HG02763 (cell line): ENCODE results near the gene SLC5A11.
"Not testable (repeated sequence)": the region's sequence is repeated elsewhere in the genome, so short reads cannot be mapped to it uniquely, and the experiment has no call there.

ENCODE experiments used
- ATAC-seq: cut with Tn5 transposase; IDR thresholded peaks from one replicate; pipeline ENCODE4 v1.9.1; 2021; ENCODE audit warnings: mild to moderate bottlenecking, moderate library complexity; ENCODE audit not compliant: unreplicated experiment

The SLC5A11 gene

DNA sequence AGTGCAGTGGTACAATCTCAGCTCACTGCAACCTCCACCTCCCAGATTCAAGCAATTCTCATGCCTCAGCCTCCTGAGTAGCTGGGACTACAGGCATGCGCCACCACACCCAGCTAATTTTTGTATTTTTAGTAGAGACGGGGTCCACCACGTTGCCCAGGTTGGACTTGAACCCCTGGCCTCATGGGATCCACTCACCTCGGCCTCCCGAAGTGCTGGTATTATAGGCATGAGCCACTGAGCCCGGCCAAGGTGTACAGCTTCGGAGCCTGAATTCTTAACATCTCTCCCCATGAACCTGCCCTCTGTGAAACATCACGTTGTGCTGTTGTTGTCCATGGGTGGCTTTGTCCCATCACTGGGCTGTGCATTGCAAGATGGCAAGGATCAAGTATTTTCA lies 11.1 kb downstream of the SLC5A11 start:
- ATAC-seq, result not testable (repeated sequence)

DNA sequence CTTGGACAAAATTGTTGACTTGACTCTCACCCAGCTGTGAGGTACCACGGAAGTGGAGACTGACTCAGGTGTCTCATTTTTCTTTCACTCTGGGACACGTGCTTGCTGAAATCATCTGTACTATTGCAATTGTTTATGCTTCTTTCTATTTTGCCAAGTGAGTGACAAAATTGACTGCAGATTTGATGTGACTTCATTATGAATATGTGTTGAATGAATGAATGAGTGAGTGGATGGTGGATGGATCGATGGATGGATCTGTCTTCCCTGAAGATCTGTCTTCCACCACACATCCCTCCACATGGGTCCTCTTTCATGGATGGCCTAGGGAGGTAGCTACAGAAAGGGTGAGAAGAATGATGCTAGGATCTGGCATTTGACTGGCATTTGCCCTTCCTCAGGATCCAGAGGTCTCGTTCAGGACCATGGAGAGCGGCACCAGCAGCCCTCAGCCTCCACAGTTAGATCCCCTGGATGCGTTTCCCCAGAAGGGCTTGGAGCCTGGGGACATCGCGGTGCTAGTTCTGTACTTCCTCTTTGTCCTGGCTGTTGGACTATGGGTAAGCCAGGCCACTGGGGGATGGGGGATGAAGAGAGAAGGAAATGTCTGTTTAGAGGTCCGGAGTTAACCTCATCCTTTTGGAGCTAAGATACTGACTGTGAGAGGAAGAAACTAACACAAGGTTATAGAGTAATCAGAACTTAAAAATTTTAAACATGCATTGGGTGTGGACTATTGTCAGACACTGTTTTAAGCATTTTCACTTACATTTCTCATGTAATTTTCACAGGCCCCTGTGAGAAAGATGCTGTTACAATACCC lies 12.7 kb downstream of the SLC5A11 start:
- ATAC-seq, result no peak

DNA sequence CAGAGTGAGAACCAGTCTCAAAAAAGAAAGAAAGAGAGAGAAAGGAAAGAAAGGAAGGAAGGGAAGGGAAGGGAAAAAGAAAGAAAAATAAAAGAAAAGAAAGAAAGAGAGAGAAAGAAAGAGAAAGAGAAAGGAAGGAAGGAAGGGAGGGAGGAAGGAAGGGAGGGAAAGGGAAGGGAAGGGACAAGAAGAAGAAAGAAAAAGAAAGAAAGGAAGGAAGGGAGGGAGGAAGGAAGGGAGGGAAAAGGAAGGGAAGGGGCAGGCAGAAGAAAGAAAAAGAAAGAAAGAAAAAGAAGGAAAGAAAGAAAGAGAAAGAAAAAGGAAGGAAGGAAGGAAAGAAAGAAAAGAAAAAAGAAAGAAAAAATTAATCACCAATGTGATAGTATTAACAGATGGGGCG lies 15.7 kb downstream of the SLC5A11 start:
- ATAC-seq, result no peak

DNA sequence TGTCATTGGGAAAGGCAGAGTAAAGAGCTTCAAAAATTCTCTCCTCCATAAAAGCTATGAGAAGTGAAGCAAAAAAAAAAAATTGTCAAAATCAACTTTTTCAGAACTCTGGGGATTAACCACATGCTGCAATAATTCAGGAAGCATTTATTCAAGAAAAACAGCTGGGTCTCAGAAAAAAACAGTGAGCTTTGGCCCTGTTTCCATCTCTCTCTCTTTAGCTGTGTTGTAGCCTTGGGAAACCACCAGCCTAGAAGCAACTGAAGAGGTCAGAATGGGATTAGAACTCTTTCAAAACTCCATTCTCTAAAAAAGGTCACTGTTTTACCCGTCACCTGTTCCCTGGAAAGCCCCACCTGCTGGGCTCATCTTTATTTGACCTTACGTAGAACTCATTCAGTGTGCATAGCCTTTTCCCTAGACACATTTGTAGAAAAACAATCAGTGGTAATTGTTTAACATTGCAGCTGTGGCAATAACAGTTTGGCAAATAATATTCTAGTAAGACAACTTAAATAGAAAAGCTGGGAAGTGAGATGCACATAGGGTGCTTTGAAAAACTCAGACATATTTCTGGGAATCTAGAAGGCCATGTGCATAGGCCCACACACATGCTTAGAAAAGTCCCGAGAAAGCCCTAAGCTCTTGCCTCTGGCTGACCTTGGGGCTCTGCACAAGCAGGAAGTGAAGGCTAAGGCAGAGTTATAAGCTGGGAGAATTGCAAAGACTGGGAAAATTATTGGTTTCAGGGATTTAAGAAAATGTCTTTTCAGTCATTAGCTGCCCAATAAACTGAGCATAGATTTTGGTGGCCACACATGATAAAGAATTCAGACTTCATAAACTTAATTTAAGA lies 18.0 kb downstream of the SLC5A11 start:
- ATAC-seq, result no peak

DNA sequence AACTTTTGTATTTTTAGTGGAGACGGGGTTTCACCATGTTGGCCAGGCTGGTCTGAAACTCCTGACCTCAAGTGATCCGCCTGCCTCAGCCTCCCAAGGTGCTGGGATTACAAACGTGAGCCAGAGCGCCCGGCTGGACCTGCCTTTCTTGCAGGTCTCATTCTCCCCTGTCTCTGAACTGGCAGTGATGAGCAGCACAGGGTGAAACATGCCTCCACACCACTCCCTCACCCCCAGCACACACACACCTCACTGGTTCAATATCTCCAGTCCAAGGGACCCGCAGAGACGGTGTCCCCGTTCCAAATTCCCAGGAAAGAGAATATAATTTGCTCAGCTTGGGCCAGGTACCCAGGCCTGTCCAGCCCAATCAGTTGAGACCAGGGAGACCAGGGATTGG lies 23.3 kb downstream of the SLC5A11 start:
- ATAC-seq, result no peak

DNA sequence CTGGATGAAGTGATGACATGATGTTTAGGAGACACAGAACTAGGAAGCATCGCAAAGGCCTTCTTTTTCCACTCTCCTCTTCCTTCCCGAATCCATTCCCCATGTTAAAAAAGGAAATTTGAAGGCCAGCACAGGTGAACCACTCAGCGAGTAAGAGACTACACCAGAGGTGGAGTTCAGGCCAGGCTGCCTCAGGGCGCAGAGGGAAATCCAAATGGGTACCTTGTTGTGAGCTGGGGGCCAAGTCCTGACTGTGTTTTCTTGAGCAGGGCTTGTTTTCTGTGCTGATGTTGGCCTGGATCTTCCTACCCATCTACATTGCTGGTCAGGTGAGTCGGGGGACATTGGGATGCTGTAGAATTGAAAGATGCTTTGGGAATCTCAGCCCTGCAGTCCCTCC lies 26.1 kb downstream of the SLC5A11 start:
- no peak for ATAC-seq

DNA sequence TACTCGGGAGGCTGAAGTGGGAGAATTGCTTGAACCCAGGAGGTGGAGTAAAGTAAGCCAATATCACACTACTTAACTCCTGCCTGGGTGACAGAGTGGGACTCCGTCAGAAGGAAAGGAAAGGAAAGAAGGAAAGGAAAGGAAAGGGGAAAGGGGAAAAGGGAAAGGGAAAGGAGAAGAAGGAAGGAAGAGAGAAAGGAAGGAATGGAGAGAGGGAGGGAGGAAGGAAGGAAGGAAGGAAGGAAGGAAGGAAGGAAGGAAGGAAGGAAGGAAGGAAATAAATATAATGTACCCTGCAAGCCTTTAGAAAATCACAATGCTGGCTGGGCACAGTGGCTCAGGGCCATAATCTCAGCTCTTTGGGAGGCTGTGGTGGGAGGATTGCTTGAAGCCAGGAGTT lies 27.3 kb downstream of the SLC5A11 start:
- no peak for ATAC-seq

DNA sequence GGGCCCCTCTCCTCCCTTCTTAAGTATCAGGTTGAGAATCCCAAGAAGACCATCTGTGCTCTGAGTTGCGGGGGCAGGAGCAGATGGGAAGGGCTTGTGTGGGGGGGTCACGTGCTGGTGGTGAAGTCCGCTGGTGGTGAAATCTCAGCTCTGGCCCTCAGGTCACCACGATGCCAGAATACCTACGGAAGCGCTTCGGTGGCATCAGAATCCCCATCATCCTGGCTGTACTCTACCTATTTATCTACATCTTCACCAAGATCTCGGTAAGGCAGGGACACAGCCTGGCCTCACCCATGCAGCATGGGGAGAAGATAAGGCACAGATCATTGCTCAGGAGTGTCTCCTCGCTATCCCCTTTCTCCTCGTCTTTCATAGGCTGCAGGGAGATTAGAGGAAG lies 29.7 kb downstream of the SLC5A11 start:
- no peak for ATAC-seq

DNA sequence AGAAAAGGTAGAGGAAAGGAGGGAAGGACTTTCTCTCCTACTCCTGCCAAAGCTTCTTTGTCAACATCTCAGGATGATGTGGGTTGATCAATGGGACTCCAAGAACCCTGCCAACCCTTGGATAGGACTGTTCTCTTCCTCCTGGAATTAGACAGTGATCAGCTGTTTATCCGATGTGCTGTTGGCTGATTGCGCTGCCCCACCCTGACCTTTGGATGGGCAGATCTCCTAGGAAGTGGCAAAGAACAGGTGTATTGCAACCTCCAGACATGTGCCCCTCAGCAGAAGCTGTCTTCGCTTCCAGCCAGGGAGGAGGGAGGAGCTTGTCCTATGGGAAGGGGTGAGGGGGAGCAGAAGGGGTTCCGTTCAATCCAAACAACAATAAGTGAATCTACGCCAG lies 30.5 kb downstream of the SLC5A11 start:
- no peak for ATAC-seq

DNA sequence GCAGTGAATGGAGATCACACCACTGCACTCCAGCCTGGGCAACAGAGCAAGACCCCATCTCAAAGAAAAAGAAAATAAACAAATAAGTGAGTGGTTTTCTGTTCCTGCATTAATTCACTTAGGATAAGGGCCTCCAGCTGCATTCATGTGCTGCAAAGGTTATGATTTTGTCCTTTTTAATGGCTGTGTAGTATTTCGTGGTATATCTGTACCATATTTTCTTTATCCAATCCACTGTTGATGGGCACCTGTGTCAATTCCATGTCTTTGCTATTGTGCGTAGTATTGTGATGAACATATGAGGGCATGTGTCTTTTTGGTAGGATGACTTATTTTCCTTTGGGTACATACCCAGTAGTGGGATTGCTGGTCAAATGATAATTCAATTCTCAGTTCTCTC lies 33.9 kb downstream of the SLC5A11 start:
- no peak for ATAC-seq

DNA sequence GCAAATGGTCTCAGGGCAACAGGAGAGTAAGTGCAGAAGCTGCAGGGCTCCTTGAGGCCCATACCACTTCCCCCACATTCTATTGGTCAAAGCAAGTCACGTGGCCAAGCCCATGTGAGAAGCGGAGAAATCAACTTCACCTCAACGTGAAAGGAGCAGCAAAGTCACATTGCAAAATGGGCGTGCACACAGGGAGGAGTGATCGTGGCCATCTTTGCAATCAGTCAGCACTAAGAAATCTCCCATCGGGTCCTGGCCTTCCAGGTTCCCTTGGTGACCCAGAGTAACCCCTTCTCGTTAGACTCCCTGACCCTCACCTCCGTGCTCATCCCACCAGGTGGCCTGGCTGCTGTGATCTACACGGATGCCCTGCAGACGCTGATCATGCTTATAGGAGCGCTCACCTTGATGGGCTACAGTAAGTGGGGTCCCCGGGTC lies 38.0 kb downstream of the SLC5A11 start:
- ATAC-seq, result no peak

DNA sequence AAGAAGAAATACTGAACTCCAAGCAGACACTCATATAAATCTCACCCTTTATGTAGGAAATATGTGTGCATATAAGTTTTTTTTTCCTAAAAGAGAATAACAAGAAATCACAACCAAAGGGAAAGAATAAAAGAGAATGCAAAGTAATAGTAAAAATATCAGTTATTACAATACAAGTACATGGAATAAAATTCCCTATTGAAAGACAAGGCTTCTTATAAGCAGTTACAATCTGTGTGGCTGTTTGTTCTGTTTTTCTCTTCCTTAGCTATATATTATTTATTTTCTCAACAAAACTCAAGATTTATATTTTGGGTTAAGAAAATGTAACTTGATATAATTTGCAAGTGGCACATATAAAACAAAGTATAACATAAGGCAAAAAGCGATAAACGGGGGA lies 41.7 kb downstream of the SLC5A11 start:
- ATAC-seq, result no peak

DNA sequence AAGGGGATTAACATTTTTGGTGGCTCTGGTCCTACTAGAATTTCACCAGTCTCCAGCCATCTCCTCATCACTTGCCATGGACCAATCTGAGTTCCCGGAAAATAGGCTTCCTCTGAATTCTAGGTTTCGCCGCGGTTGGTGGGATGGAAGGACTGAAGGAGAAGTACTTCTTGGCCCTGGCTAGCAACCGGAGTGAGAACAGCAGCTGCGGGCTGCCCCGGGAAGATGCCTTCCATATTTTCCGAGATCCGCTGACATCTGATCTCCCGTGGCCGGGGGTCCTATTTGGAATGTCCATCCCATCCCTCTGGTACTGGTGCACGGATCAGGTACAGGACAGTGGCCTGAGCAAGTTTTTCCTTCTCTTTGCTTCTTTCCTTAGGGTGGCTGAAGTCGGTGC lies 45.0 kb downstream of the SLC5A11 start:
- ATAC-seq, result no peak

DNA sequence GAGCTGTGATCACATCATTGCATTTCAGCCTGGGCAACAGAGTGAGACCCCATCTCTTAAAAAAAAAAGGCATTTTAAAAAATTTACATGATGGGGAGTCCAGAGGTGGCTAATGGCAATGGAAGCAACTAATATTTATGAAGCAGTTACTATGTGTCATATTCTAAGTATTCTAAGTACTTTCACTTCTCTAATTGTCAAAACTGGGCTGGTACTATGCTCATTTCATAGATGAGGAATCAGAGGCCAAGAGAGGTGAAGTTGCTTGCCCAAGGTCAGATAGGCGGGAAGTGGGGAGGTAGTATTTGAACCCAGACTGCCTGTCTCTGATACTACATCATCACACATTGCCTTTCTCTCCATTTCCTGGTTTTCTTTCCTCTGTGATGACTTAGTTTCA lies 50.7 kb downstream of the SLC5A11 start:
- no peak for ATAC-seq

DNA sequence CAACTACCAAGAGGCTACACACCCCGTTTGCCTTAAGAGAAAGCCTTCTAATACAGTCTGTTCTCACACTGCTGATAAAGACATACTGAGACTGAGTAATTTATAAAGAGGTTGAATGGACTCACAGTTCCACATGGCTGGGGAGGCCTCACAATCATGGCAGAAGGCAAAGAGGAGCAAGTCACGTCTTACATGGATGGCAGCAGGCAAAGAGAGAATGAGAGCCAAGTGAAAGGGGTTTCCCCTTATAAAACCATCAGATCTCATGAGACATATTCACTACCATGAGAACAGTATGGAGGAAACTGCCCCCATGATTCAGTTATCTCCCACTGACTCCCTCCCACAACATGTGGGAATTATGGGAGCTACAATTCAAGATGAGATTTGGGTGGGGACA lies 51.8 kb downstream of the SLC5A11 start:
- ATAC-seq, result not testable (repeated sequence)

DNA sequence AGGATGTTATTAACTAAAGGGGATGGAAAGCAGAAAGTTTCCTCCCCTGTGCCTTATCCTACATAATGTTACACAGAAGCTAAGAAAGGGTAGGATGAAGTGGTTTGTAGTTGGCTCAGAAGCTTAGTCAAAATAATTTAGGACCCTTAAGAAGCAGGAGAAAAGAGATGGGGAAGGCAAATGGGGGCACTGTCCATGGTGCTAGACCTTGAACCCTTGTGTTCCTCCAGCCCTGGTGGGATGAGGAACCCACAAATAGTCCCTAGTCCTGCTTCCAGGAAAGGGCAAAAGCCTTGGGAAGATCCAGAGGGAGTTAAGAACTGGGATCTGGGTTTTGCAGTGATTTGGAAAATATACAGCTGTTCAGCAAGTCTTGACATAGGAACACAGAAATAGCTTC lies 54.5 kb downstream of the SLC5A11 start:
- ATAC-seq, result no peak

DNA sequence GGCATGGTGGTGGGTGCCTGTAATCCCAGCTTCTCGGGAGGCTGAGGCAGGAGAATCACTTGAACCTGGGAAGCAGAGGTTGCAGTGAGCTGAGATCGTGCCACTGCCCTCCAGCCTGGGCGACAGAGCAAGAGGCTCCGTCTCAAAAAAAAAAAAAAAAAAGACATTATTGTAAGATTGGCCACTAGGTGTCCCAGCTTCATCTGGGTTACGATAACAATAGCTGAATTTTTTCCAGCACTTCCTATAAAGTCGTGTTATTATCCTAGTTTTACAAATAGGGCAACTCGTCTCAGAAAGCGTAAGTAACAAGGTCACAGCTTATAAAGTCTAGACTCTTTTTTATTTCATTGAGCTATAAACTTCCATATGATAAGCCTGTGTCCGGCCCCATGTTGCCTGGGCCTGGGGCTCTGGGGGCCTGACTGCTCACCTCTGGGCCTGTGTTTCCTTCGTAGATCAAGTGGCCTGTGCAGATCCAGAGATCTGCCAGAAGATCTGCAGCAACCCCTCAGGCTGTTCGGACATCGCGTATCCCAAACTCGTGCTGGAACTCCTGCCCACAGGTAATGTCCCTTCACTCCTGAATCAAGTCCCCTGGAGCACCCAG lies 60.5 kb downstream of the SLC5A11 start:
- no peak for ATAC-seq

DNA sequence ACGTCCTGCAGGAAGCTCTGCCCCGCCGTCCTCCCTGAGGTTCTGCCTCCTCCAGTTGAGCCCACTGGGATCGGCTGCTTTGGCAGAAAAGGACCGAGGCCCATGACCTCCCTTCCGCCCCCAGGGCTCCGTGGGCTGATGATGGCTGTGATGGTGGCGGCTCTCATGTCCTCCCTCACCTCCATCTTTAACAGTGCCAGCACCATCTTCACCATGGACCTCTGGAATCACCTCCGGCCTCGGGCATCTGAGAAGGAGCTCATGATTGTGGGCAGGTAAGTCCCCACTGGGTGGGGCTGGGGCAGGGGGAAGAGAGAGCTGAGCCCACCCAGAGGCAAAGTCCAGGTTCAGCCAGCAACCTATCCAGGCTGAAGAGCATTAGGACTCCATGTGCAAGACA lies 61.1 kb downstream of the SLC5A11 start:
- ATAC-seq, result no peak

DNA sequence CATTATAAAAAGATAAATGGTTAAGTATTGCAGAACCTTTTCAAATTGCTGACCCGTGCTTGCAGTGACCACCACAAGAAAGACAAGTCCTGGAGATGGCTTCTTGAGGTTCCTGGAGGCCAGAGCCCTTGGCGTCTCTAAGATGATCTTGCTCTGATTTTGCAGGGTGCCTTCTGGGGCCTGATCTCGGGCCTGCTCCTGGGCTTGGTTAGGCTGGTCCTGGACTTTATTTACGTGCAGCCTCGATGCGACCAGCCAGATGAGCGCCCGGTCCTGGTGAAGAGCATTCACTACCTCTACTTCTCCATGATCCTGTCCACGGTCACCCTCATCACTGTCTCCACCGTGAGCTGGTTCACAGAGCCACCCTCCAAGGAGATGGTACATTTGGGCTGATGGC lies 63.0 kb downstream of the SLC5A11 start:
- no peak for ATAC-seq

DNA sequence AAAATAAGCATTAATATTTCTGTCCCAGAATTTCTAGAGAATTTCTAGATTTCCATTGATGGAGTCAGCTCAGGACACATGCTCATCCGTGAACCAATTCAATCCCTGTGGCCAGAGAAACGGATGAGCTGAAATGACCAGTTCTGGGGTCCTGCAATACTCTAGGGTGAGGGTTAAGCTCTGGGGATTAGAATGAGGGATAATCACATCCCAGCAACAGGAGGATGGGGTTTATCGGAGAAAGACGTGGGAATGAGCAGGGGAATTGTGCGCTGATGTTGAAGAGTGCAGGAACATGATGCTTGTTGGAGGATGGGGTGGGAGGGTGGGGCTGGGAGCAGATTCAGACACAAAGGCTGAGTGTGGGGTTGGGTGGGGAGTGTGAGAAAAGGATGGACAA lies 64.1 kb downstream of the SLC5A11 start:
- ATAC-seq, result no peak

DNA sequence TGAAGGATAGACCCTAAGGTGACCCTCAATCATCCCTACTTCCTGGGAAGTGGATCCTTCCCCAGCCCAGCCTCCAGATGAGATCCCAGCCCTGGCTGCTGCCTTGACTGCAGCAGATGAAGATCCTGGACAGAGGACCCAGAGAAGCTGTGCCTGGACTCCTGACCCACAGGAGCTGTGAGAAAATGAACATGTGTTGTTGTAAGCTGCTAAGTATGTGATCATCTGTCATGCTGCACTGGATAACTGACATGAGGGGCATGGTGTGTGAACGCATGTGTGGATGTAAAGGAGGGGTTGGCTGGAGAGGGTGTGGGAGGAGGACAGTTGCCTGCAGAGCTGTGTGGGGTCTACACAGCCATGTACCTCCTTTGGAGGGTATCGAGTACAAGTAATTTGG lies 69.3 kb downstream of the SLC5A11 start:
- ATAC-seq, result no peak

DNA sequence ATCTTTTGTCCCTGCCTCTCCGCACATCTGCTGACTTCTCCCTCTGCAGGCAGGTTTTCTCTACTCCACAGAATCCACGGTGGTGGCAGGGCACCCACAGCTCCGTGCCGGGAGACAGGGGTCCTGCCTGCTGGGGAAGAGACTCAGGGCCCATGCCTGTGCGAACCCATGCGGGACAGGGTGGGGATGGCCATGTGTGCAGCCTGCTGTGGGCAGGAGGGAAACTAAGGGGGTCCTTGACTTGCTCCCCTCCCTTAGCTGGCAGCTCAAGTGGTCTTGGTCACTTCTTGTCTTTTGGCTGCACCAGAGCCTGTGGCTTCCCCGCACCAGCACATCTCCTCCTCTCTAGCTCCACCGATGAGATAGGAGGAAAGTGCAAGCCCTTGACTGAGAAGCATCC lies 69.8 kb downstream of the SLC5A11 start:
- no peak for ATAC-seq
